GM21515 (cell line): ENCODE data around the gene TRHDE.
"Not testable (repeated sequence)": the region's sequence is repeated elsewhere in the genome, so short reads cannot be mapped to it uniquely, and the experiment has no call there.

Source experiments
- ATAC-seq: cut with Tn5 transposase; IDR thresholded peaks from one replicate; pipeline ENCODE4 v1.9.1; 2021; ENCODE audit not compliant: unreplicated experiment

Gene TRHDE

DNA sequence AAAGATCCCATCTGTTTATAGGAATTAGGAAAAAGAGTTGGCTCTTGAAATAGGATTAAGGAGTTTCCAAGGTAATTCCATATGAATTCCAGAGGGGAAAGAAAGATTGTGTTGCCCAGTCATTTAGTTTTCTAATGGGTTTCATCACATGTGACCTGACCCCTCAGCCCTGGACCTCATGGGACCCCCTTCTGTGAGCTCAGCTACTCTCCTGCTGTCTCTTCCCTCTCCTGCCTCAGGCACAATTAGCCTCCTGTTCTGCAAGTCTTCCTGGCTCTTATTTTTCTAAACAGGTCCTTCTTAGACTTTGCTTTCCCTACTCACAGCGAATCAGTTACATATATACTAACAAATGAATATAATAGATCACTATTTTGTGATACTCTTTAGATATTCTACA is 237.7 kb downstream of the TRHDE start:
- ATAC-seq, result no peak

DNA sequence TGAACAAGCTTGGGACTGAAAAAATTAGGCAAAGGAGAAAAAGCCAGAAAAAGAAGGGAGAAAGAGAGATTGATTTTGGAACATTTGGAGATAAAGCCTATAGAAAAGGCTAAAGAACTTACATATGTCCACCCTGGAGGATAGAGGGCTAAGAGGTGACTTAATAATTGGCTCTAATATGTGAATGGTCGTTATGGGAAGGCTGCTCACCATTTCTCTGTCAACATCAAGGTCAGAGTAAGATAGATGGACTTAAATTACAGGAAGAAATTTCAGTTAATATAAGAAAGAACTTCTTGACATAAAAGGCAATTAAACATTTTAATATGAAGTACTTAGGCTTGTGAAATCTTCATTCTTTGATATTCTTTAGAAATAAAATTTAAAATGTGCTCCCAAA is 238.6 kb downstream of the TRHDE start:
- no peak for ATAC-seq

DNA sequence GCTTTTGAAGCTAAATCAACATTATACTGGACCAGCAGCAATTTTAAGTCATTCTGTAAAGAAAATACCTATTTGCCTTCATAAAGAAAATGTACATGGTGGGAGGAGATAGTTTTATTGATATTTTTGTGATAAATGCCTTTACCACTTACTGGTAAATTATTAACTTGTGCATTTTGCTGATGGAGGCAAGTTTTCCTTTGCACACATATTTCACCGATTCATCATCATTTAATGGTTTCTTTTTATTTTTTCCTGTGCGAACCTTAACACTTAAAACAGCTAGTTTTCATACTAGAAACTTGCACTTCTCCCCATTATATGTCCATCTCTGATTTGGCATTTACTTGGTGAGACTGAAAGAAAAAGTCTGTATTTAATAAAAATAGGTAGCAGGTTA is 239.3 kb downstream of the TRHDE start:
- ATAC-seq, result no peak

DNA sequence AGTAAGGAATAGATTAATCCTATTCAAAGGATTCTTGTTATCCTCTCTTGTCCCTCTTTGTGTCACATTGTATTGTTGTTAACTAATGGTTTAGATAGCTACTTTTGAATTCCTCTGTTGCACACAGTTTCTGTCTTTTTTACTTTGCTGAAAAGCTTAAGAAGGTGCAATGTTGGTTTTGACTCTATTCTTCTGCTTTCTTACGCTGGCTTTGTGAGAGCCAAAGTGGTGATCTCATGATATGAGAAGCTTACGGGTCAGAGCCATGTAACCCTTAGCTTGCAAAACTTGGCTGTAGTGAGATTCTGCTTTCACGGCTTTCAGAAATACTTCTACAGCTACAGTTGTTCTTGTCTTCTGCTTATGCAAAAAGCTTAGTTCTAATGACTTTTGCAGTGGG is 239.7 kb downstream of the TRHDE start:
- ATAC-seq, result no peak

- ATAC-seq, result not testable (repeated sequence)
Measured at GRCh38 chr12:72520044-72520678, 248.0 kb downstream of the TRHDE start.

DNA sequence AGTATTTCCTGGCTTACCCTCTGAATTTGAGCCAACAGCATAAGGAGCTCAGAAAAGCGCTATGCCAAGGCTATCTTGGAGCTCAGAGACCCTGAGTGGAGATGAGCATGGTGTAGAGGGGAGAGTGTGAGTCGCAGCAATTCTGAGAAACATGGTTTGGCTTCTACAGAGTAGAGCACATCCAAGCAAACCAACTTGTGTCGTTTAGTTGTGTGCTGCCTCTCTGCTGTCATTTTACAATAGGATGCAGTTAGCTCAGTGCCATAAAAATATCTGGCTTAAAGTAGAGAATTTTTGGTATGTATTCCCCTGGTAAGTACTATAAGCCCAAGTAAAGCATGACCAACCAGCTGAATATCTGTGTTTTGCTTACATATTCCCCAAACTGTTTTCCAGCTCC is 249.2 kb downstream of the TRHDE start:
- no peak for ATAC-seq

DNA sequence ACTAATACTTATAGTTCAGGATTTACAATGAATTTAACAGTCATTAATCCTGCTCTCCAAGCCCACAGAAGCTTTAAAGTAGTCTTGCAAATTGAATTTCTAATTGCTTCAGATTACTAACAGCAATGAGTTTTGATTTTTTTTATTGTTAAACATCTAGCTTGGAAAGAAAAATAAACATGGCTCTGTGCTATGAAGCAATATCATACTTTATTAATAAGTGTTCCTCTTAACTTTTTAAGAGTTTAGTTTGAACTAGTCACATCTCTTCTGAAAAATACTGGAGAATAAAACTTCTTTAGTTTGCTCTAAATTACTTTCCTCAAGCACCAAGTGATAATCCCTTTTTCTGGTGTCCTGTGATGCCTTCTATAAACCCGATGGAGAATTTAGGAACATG is 250.2 kb downstream of the TRHDE start:
- ATAC-seq, result no peak

- no peak for ATAC-seq
Measured at GRCh38 chr12:72523754-72524153, 251.6 kb downstream of the TRHDE start.

- no peak for ATAC-seq
Measured at GRCh38 chr12:72535212-72535990, 263.2 kb downstream of the TRHDE start.

DNA sequence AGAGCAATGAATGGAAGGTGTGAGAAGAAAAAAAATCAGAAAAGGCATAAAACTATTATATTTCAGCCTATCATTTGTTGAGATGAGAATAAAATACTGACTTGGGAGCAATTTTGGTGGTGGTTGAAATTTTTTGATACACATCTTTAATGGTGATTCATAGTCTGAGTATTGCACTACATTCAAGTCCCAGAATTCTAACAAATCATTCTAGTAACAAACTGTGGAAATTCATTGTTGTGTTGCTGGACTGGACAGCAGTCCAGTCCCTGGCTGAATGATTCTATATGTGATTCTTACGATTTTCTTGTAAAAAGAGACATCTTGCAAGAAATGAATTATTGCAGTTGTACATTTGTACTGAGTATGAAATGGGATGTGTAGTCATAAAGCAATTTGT is 268.6 kb downstream of the TRHDE start:
- no peak for ATAC-seq

DNA sequence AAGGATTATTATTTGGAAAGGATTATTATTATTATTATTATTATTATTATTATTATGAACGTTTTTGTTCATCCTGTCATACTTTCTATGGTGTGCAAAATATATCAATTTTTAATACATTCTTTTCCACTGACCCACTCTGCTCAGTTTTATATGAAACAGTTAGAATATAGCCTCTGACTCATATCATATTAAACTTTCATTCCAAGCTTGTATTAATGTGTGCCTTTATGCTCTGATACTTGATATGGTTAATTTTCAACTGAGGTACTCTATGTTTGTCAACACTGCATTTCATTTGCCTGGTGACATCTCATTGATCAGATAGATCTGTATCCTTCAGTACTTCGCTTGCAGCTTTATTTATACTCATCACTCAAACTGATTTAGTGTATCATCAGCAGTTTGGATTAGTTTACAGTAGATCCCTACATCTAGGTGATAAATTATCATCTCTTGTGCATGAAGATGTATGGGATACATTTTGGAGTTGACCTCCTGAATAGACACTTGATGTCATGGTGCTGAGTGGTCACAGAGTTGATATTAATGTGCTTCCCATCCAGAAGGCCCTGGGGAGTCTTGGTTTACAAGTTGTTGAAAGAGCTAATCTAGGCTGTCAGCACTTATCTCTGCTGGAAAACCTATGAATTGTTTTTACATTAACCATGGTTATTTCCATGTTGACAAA is 271.8 kb downstream of the TRHDE start:
- ATAC-seq, result no peak

DNA sequence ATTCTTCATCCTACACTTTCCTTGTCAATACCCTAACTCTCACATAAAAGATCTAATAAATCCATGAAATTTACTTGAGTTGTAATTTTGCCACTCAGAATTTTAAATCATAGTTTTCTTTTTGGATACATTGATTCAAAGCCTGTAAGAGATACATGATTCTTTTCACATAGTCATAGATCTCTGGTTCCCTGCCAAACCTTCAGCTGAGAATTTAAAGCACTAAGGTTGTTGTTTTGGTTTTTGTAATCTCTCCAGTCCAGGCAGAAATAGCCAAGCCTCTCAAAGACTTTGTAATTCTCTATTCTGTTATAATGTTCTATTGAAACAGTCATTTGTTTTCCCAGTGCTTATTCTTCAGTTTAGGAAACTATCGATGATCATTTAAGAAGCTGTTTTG is 273.9 kb downstream of the TRHDE start:
- ATAC-seq, result no peak

GRCh38 chr12:72547573-72547972 is 275.4 kb downstream of the TRHDE start:
- no peak for ATAC-seq

DNA sequence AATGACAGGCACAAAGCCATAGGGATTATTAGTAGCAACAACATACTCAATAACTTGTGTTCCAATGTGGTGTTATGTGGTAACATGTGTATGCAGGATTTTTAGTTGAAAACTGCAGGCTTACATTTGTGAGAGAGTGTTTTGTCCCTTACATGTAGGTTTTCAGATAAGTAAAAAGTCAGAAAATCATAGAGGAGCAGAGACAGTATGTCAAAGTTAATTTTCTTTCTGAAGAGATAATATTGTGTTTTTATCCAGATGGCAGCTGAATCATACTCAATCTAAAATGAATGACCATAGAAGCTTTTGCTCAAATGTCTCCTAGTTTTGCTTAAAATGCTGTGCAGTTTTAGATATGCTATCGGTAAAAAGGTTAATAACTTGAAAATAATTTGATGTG is 277.0 kb downstream of the TRHDE start:
- no peak for ATAC-seq

DNA sequence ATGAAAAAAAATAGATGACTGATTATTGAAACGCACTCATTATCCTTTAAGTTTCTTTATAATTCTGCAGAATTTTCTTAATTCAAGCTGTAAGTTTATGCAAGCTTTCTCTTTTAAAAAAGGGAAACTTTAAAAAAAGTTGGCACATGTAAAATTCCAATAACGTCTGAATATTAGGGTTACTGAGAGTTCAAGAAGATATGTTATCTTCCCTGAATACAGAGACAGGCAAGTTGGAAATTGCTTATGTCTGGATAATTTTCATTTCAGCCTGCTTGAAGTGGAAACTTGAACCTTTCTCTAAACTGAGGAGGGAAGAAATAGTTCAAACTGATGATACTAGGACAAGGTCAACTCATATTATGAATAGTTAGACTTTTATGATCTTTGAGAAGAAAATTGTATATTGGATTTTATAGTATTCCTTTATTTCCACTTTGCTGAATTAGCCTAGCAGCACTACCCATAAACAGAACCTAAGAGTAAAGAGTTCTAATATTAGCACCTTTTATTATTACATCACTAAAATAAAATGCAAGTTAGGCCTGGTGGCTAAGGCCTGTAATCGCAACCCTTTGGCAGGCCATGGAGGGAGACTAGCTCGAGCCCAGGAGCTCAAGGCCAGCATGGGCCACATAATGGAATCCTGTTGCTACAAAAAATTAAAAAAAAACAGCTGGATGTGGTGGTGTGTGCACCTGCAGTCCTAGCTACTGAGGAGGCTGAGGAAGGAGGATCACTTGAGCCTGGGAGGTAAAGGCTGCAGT is 288.0 kb downstream of the TRHDE start:
- no peak for ATAC-seq

DNA sequence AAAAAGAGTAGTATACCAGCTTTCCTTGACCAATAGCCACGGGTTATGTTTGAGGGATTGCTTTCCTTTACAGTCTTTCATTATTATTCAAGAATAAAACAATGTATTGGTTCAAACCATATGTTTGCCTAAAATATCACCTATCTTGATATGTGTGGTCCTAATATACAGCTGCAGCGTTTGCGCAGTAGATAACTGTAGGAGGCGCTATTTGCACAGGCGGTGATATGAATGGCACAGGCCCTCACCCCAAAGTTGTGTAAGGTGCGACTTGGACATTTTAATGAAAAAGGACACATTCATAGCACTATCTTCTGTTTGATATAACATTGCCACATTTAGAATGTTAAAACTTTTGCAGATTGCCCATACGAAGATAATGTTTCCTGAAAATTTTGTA is 298.4 kb downstream of the TRHDE start:
- ATAC-seq, result no peak

- no peak for ATAC-seq
Measured at GRCh38 chr12:72574138-72574537, 302.0 kb downstream of the TRHDE start.

- ATAC-seq, result no peak
Measured at GRCh38 chr12:72578327-72578726, 306.2 kb downstream of the TRHDE start.

DNA sequence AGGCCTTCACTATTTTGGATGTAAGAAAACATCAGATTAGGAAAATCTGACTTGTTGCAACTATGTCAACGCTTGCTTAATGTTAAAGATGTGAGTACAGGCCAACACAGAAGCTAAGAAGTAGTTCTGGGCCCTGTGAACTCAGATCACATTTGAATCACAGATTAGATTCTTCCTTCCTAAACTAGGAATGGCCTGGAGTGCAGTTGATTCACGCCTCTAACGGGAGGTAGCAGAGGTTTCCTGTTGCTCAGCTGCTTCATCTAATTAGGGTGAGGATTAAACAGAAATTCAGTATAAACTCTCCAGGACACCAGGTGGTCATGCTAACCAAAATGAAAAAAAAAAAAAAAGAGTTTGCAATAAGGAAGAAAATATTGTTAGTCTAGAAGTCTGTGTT is 314.3 kb downstream of the TRHDE start:
- ATAC-seq, result no peak

DNA sequence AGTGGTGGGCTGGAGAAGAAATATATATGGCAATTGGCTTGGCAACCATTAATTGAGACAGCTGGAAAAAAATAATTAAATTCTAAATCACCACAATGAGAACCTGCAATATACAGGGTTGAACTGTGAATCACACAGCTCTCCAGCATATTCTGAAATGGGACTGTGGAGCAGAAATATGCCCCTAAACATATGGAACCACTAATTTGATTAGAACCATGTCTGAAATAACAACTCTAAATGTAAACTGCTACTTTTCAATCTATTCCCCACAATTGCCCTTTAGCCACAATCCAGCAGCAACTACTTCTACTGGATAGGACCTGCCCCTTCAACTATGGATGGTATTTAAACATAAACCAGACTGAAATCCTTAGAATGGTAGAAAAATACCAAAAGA is 330.4 kb downstream of the TRHDE start:
- ATAC-seq, result no peak

DNA sequence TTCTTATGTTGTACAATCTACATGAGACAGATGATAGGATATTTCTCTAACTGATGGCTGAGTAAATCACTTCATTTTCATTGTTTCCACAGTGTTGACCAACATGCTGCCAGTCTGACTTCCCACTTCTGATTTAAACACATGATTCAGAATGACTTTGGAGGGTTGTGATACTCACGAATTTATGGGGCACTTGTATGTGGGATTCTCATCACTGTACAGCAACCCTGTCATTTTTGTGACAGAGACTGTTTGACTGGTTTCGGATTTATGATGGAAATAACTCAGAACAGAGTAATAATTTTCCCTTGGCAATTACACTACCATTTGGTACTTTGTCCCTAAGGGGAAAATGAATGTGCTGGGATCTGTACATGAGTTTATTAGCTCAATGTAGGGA is 333.8 kb downstream of the TRHDE start:
- no peak for ATAC-seq

- ATAC-seq, result no peak
Measured at GRCh38 chr12:72610342-72610741, 338.2 kb downstream of the TRHDE start.
